AG04449 (cell line): ENCODE data around the gene MAGED2.
"Not testable (repeated sequence)": the region's sequence is repeated elsewhere in the genome, so short reads cannot be mapped to it uniquely, and the experiment has no call there.

Experiments
- CTCF ChIA-PET: fragments of 350-600 bp; formaldehyde crosslinking; extraction: SDS; loops from one replicate; lab custom pipeline; 2021; ENCODE audit warnings: antibody characterized with exemption; lab: Yijun Ruan, JAX
- POLR2A ChIA-PET: fragments of 400-600, 350-600 bp; formaldehyde crosslinking; extraction: SDS; loops from one replicate; lab custom pipeline; 2020; ENCODE audit warnings: antibody characterized with exemption, inconsistent platforms; lab: Yijun Ruan, JAX
- DNase-seq: peaks from one replicate; pipeline ENCODE4 v3.0.0-alpha.2; 2010; ENCODE audit warnings: low read depth, low spot score
- H3K4me3 ChIP-seq: 2 replicates; pipeline ENCODE4 v1.5.1; 2011; ENCODE audit warnings: low read depth, mild to moderate bottlenecking, control low read depth, low read length
- CTCF ChIP-seq: IDR thresholded peaks from one replicate; pipeline ENCODE4 v1.5.1; 2011; ENCODE audit warnings: mild to moderate bottlenecking, moderate library complexity, low read length, control low read depth, inconsistent platforms; ENCODE audit not compliant: insufficient read depth; ENCODE audit errors: missing control alignments

The MAGED2 gene

GRCh38 chrX:54842607-54843006 lies 35.1 kb downstream of the MAGED2 start:
- DNase-seq, result no peak
- ChIA-PET POLR2A (no interaction called here), CTCF (no interaction called here)
- no peak overlapping the region for H3K4me3 ChIP-seq
- TF ChIP-seq CTCF, result no peak

- CTCF ChIA-PET, result no interaction called here
Measured at GRCh38 chrX:54843050-54843449, 35.5 kb downstream of the MAGED2 start.

GRCh38 chrX:54847700-54848099 lies 40.2 kb downstream of the MAGED2 start:
- DNase-seq, POLR2A ChIA-PET, CTCF ChIA-PET, H3K4me3 ChIP-seq: not testable (repeated sequence)

More at GRCh38 chrX:54843050-54843449, 35.5 kb downstream of the MAGED2 start:
- no peak for TF ChIP-seq CTCF
- no peak overlapping the region for H3K4me3 ChIP-seq
- no peak for DNase-seq
- POLR2A ChIA-PET, result no interaction called here

GRCh38 chrX:54865208-54865607 lies 57.7 kb downstream of the MAGED2 start:
- no peak for DNase-seq
- TF ChIP-seq CTCF, result no peak
- CTCF ChIA-PET, result no interaction called here
- no peak overlapping the region for H3K4me3 ChIP-seq
- POLR2A ChIA-PET, result no interaction called here
